GM12864 (cell line): ENCODE data around the gene DCUN1D2.

Experiments
- DNase-seq: peaks from one replicate; pipeline ENCODE4 v3.0.0-alpha.2; 2011; ENCODE audit warnings: low read depth
- H3K4me3 ChIP-seq: 2 replicates; pipeline ENCODE4 v1.5.1; 2011; ENCODE audit warnings: mild to moderate bottlenecking, low read depth, low read length, control low read depth
- CTCF ChIP-seq: IDR thresholded peaks from 2 replicates; pipeline ENCODE4 v1.5.1; 2011; ENCODE audit warnings: low read depth, mild to moderate bottlenecking, moderate library complexity, low read length, control low read depth, inconsistent platforms; ENCODE audit errors: missing control alignments

The DCUN1D2 gene

GRCh38 chr13:113536461-113537110 lies 46.1 kb upstream of the DCUN1D2 start:
- no peak for DNase-seq
- H3K4me3 ChIP-seq: no peak overlapping the region
- TF ChIP-seq CTCF: no peak

- H3K4me3 ChIP-seq: no peak overlapping the region
- TF ChIP-seq CTCF: no peak
- no peak for DNase-seq
Measured at GRCh38 chr13:113535381-113535781, 44.9 kb upstream of the DCUN1D2 start.

GRCh38 chr13:113534236-113534860 lies 43.8 kb upstream of the DCUN1D2 start:
- no peak overlapping the region for H3K4me3 ChIP-seq
- DNase-seq: no peak
- no peak for TF ChIP-seq CTCF

DNA sequence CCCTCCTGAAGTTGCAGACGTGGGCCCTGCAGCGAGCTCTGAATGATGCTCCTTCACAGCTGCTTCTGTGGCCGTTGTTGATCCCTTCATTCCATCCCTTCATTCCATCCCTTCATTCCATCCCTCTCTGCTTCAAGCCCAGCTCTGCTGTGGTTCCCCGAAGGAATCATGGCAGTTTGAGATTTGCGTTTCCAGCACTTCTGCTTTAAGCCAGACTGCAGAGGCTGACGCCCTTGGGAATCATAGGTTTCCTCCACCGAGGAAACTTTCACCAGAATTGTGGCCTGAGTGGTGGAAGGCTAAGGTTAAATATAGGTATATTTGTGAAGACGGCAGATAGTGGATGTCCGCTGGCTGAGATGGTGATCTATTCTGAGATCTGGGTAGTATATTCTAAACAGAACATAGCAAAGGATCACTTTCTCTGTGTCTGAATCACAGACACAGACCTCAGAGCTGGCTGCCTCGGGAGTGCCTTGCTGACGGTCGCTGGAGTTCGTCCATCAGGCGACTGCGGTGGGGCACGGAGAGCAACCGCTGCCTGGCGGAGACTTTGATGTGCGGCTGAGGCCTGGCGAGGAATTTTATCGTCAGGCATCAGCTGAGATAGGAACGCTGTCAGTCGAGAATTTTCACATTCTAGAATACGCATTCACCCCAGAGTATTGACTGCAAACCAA lies 42.8 kb upstream of the DCUN1D2 start:
- no peak for DNase-seq
- no peak overlapping the region for H3K4me3 ChIP-seq
- TF ChIP-seq CTCF: no peak

DNA sequence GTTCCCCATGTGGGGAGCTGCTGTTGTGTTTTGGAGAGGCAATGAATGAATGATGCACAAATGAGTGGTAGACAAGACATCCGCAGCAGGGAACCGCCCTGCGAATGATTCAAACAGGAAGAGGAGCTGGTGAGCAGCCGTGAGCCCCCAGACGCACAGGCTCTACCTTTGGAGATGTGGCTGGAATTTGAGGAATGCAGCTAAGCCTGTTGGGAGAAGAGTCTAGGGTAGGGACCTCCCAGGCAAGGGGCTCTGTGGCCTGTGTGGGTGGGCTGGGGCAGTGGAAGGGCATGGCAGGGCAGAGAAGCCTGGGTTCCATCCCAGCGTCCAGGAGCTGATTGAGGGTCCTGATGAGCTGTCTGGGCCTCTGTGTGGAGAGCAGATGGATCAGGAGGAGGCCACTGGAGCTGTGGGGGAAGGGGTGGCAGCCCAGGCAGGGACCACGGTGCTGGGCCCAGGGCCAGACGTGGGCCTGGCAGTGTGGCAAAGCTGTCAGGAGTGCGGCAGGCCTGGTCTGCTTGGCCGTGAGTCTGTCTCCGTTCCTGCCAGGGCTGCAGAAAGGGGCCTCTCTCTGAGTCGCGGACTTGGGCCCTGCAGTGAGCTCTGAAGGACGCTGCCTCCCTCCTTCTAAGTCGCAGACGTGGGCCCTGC lies 41.8 kb upstream of the DCUN1D2 start:
- TF ChIP-seq CTCF: no peak

DNA sequence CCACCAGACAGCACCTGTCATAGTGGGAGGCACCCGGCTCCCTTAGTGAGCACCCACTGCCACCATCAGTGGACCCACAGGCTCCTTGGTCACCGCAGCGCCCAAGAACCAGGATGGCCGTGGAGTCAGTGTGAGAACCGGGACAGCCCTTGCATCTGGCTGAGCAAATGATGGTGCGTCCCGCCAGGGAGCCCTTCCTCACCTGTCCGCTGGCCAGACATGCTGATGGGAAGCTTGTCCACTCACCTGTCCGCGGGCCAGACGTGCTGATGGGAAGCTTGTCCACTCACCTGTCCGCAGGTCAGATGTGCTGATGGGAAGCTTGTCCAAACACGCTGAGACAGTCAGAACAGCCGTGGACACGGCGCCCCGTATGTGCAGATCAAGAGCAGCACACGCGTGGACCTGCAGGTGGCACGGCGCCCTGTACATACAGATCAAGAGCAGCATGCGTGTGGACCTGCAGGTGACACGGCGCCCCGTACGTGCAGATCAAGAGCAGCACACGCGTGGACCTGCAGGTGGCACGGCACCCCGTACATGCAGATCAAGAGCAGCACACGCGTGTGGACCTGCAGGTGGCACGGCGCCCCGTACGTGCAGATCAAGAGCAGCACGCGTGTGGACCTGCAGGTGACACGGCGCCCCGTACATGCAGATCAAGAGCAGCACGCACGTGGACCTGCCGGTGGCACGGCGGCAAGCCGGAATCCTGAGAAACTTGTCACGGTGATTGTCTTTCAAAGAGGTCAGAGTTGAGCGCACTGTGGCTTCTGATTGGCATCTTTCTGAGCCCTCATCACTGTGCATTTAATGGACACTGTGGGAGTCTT lies 40.7 kb upstream of the DCUN1D2 start:
- TF ChIP-seq CTCF: no peak
- DNase-seq: no peak
- H3K4me3 ChIP-seq: no peak overlapping the region

More for the DNA sequence above, 41.8 kb upstream of the DCUN1D2 start:
- H3K4me3 ChIP-seq: no peak overlapping the region
- DNase-seq: no peak
